NCI-H345 (cell line): ENCODE data around the gene TRAPPC10.

Source experiments
- DNase-seq: peaks from one replicate; lab custom pipeline; 2025; lab: John Stamatoyannopoulos, UW

The TRAPPC10 gene

GRCh38 chr21:44064852-44065403, 52.8 kb downstream of the TRAPPC10 start:
- no peak for DNase-seq

GRCh38 chr21:44065428-44065827, 53.3 kb downstream of the TRAPPC10 start:
- no peak for DNase-seq

- no peak for DNase-seq
Measured at GRCh38 chr21:44066116-44066515, 54.0 kb downstream of the TRAPPC10 start.

GRCh38 chr21:44067011-44067839, 55.1 kb downstream of the TRAPPC10 start:
- no peak for DNase-seq

- DNase-seq, result no peak
Measured at GRCh38 chr21:44070391-44070790, 58.3 kb downstream of the TRAPPC10 start.

- no peak for DNase-seq
Measured at GRCh38 chr21:44071359-44072104, 59.4 kb downstream of the TRAPPC10 start.

GRCh38 chr21:44072111-44072510, 60.0 kb downstream of the TRAPPC10 start:
- DNase-seq, result no peak

- no peak for DNase-seq
Measured at GRCh38 chr21:44074315-44074958, 62.3 kb downstream of the TRAPPC10 start.

GRCh38 chr21:44076316-44076715, 64.2 kb downstream of the TRAPPC10 start:
- no peak for DNase-seq

- DNase-seq, result no peak
Measured at GRCh38 chr21:44078411-44078981, 66.4 kb downstream of the TRAPPC10 start.

- no peak for DNase-seq
Measured at GRCh38 chr21:44079446-44079845, 67.3 kb downstream of the TRAPPC10 start.

GRCh38 chr21:44079846-44080245, 67.7 kb downstream of the TRAPPC10 start:
- no peak for DNase-seq

GRCh38 chr21:44082648-44083440, 70.7 kb downstream of the TRAPPC10 start:
- no peak for DNase-seq

GRCh38 chr21:44083631-44084291, 71.7 kb downstream of the TRAPPC10 start:
- no peak for DNase-seq

- no peak for DNase-seq
Measured at GRCh38 chr21:44084496-44085241, 72.6 kb downstream of the TRAPPC10 start.

GRCh38 chr21:44085491-44086321, 73.6 kb downstream of the TRAPPC10 start:
- DNase-seq, result no peak

GRCh38 chr21:44086636-44087425, 74.7 kb downstream of the TRAPPC10 start:
- no peak for DNase-seq
